ENCODE data around the gene UST. TPM values are rescaled to one million over a fixed set of nuclear protein-coding genes. Genes with fewer than 3 reads are reported as not detected.
A peak's percentile ranks its signal among the peaks of the same experiment; 100 is the strongest.
"Not testable (repeated sequence)": the region's sequence is repeated elsewhere in the genome, so short reads cannot be mapped to it uniquely, and the experiment has no call there.

UST gene
- total RNA-seq, 1 donor from 2014 or later, result 17.1 TPM

GRCh38 chr6:148855744-148856143 lies 108.9 kb downstream of the UST start:
- no peak for DNase-seq (ENCODE audit: low spot score)
- H3K4me1 Mint-ChIP-seq (ENCODE audit: low read depth), result peaks cover 24% of the 10 kb centered on the region
- H3K4me3 Mint-ChIP-seq (ENCODE audit: unreplicated experiment), result no peak overlapping the region
- no peaks in the 10 kb centered on the region for H3K36me3 Mint-ChIP-seq (ENCODE audit: low read depth)
- no peaks in the 10 kb centered on the region for H3K9me3 Mint-ChIP-seq (ENCODE audit: low read depth)
- no peak for TF ChIP-seq CTCF (IDR thresholded peaks at IDR 0.05)
- no peak overlapping the region for H3K27ac Mint-ChIP-seq (ENCODE audit: unreplicated experiment)
- no peaks in the 10 kb centered on the region for H3K27me3 Mint-ChIP-seq (ENCODE audit: low read depth)

- no peak overlapping the region for H3K4me3 Mint-ChIP-seq (ENCODE audit: unreplicated experiment)
- H3K27me3 Mint-ChIP-seq (ENCODE audit: low read depth), result no peaks in the 10 kb centered on the region
- no peak for TF ChIP-seq CTCF (IDR thresholded peaks at IDR 0.05)
- H3K9me3 Mint-ChIP-seq (ENCODE audit: low read depth), result peaks cover 4% of the 10 kb centered on the region
- peaks cover 2% of the 10 kb centered on the region for H3K36me3 Mint-ChIP-seq (ENCODE audit: low read depth)
- no peak for DNase-seq (ENCODE audit: low spot score)
- peak overlapping the region; percentile 72 for H3K27ac Mint-ChIP-seq (ENCODE audit: unreplicated experiment)
- peaks cover 37% of the 10 kb centered on the region for H3K4me1 Mint-ChIP-seq (ENCODE audit: low read depth)
Observed at GRCh38 chr6:148857798-148858390, 111.1 kb downstream of the UST start.

- not testable (repeated sequence) for H3K27me3 Mint-ChIP-seq (ENCODE audit: low read depth); H3K36me3 Mint-ChIP-seq (ENCODE audit: low read depth); H3K4me3 Mint-ChIP-seq (ENCODE audit: unreplicated experiment); H3K27ac Mint-ChIP-seq (ENCODE audit: unreplicated experiment); H3K9me3 Mint-ChIP-seq (ENCODE audit: low read depth); DNase-seq (ENCODE audit: low spot score)
- peaks cover 39% of the 10 kb centered on the region for H3K4me1 Mint-ChIP-seq (ENCODE audit: low read depth)
Observed at GRCh38 chr6:148864132-148864531, 117.3 kb downstream of the UST start.

- Mint-ChIP-seq H3K4me1 (ENCODE audit: low read depth) (peaks cover 47% of the 10 kb centered on the region), H3K27ac (ENCODE audit: unreplicated experiment) (no peak overlapping the region)
Observed at GRCh38 chr6:148864941-148865340, 118.1 kb downstream of the UST start.

GRCh38 chr6:148866657-148867268 lies 119.9 kb downstream of the UST start:
- Mint-ChIP-seq H3K4me3 (ENCODE audit: unreplicated experiment) (no peak overlapping the region), H3K9me3 (ENCODE audit: low read depth) (peaks cover 7% of the 10 kb centered on the region), H3K36me3 (ENCODE audit: low read depth) (no peaks in the 10 kb centered on the region), H3K27ac (ENCODE audit: unreplicated experiment) (no peak overlapping the region), H3K27me3 (ENCODE audit: low read depth) (no peaks in the 10 kb centered on the region), H3K4me1 (ENCODE audit: low read depth) (peaks cover 57% of the 10 kb centered on the region)
- no peak for TF ChIP-seq CTCF (IDR thresholded peaks at IDR 0.05)
- DNase-seq (ENCODE audit: low spot score), result no peak

More at GRCh38 chr6:148864941-148865340, 118.1 kb downstream of the UST start:
- Mint-ChIP-seq H3K9me3 (ENCODE audit: low read depth) (peaks cover 7% of the 10 kb centered on the region), H3K4me3 (ENCODE audit: unreplicated experiment) (no peak overlapping the region), H3K36me3 (ENCODE audit: low read depth) (peaks cover 2% of the 10 kb centered on the region), H3K27me3 (ENCODE audit: low read depth) (no peaks in the 10 kb centered on the region)
- DNase-seq (ENCODE audit: low spot score), result no peak
- no peak for TF ChIP-seq CTCF (IDR thresholded peaks at IDR 0.05)

- TF ChIP-seq CTCF (IDR thresholded peaks at IDR 0.05), result no peak
- peaks cover 48% of the 10 kb centered on the region for H3K4me1 Mint-ChIP-seq (ENCODE audit: low read depth)
- DNase-seq (ENCODE audit: low spot score), result no peak
- H3K27ac Mint-ChIP-seq (ENCODE audit: unreplicated experiment), result no peak overlapping the region
- no peak overlapping the region for H3K4me3 Mint-ChIP-seq (ENCODE audit: unreplicated experiment)
- no peaks in the 10 kb centered on the region for H3K27me3 Mint-ChIP-seq (ENCODE audit: low read depth)
- no peaks in the 10 kb centered on the region for H3K36me3 Mint-ChIP-seq (ENCODE audit: low read depth)
- H3K9me3 Mint-ChIP-seq (ENCODE audit: low read depth), result peaks cover 3% of the 10 kb centered on the region
Observed at GRCh38 chr6:148867862-148868261, 121.0 kb downstream of the UST start.
